ENCODE measurements around the gene CECR2.

Gene CECR2

GRCh38 chr22:17370766-17371432, 1.6 kb downstream of the CECR2 start:
- H3K4me3 ChIP-seq (replicated peaks; ENCODE audit: low read depth, low read length): no peak overlapping the region
- no peak for TF ChIP-seq CTCF (IDR thresholded peaks at IDR 0.05; ENCODE audit: low read depth, low read length, missing control alignments)
- DNase-seq (ENCODE audit: extremely low read depth, low read depth): no peak

- DNase-seq (ENCODE audit: extremely low read depth, low read depth): no peak
- TF ChIP-seq CTCF (IDR thresholded peaks at IDR 0.05; ENCODE audit: low read depth, low read length, missing control alignments): no peak
- H3K4me3 ChIP-seq (replicated peaks; ENCODE audit: low read depth, low read length): no peak overlapping the region
These were observed 2.2 kb downstream of the CECR2 start for GRCh38 chr22:17371448-17371847.

GRCh38 chr22:17373855-17374254, 4.6 kb downstream of the CECR2 start:
- H3K4me3 ChIP-seq (replicated peaks; ENCODE audit: low read depth, low read length): no peak overlapping the region
- DNase-seq (ENCODE audit: extremely low read depth, low read depth): no peak
- no peak for TF ChIP-seq CTCF (IDR thresholded peaks at IDR 0.05; ENCODE audit: low read depth, low read length, missing control alignments)

- H3K4me3 ChIP-seq (replicated peaks; ENCODE audit: low read depth, low read length): no peak overlapping the region
- no peak for TF ChIP-seq CTCF (IDR thresholded peaks at IDR 0.05; ENCODE audit: low read depth, low read length, missing control alignments)
- DNase-seq (ENCODE audit: extremely low read depth, low read depth): no peak
These were observed 6.8 kb downstream of the CECR2 start for GRCh38 chr22:17375914-17376614.

GRCh38 chr22:17376950-17377349, 7.7 kb downstream of the CECR2 start:
- no peak overlapping the region for H3K4me3 ChIP-seq (replicated peaks; ENCODE audit: low read depth, low read length)
- no peak for DNase-seq (ENCODE audit: extremely low read depth, low read depth)
- no peak for TF ChIP-seq CTCF (IDR thresholded peaks at IDR 0.05; ENCODE audit: low read depth, low read length, missing control alignments)

- H3K4me3 ChIP-seq (replicated peaks; ENCODE audit: low read depth, low read length): no peak overlapping the region
- no peak for TF ChIP-seq CTCF (IDR thresholded peaks at IDR 0.05; ENCODE audit: low read depth, low read length, missing control alignments)
- no peak for DNase-seq (ENCODE audit: extremely low read depth, low read depth)
These were observed 10.7 kb downstream of the CECR2 start for GRCh38 chr22:17379944-17380343.

Data from HFF-Myc (cell line).